ENCODE data around the gene CLIC4. TPM values are rescaled to one million over a fixed set of nuclear protein-coding genes. Genes with fewer than 3 reads are reported as not detected.

CLIC4 gene
- total RNA-seq, 1 donor = 711 TPM

DNA sequence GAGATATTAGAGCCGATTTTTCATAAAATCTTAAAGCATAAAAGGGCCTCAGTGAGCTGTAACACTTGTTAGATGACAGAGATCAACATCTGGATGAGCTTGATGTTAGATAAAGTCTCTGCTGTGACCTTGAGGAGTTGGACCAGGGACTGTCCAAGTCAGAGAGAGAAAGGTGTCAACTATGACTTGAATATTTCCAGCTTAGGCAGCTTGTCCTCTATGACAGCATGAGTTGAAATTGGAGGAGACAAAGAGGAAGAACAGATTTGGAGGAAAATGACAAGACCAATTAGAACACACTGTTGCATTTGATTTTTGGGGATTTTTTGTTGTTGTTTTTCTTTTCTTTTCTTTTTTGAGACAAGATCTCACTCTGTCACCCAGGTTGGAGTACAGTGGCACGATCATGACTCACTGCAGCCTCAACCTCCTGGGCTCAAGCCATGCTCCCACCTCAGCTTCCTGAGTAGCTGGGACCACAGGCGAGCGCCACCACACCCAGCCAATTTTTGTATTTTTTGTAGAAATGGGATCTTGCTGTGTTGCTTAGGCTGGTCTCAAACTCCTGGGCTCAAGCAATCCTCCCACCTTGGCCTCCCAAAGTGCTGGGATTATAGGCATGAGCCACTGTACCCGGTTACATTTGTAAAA, 35.3 kb upstream of the CLIC4 start:
- no peak for DNase-seq (ENCODE audit: insufficient read length, low spot score, missing footprints)
- Histone ChIP-seq H2AFZ (ENCODE audit: low read length) (no peak overlapping the region), H3K79me2 (ENCODE audit: insufficient read depth, low read length) (peaks cover 8% of the 10 kb centered on the region), H3K4me1 (ENCODE audit: insufficient read depth, low read length) (peaks cover 62% of the 10 kb centered on the region), H3K27ac (ENCODE audit: low read depth, low read length) (peak overlapping the region; percentile 47), H3K4me2 (ENCODE audit: insufficient read depth, low read length) (no peak overlapping the region), H3K4me3 (ENCODE audit: insufficient read depth, low read length) (no peak overlapping the region), H3K36me3 (ENCODE audit: insufficient read depth, low read length) (no peaks in the 10 kb centered on the region), H4K20me1 (ENCODE audit: insufficient read depth, low read length) (no peaks in the 10 kb centered on the region), H3K9me3 (ENCODE audit: low read depth, low read length) (no peaks in the 10 kb centered on the region), H3K27me3 (ENCODE audit: insufficient read depth, low read length) (no peaks in the 10 kb centered on the region)
- TF ChIP-seq, protein P1, sequence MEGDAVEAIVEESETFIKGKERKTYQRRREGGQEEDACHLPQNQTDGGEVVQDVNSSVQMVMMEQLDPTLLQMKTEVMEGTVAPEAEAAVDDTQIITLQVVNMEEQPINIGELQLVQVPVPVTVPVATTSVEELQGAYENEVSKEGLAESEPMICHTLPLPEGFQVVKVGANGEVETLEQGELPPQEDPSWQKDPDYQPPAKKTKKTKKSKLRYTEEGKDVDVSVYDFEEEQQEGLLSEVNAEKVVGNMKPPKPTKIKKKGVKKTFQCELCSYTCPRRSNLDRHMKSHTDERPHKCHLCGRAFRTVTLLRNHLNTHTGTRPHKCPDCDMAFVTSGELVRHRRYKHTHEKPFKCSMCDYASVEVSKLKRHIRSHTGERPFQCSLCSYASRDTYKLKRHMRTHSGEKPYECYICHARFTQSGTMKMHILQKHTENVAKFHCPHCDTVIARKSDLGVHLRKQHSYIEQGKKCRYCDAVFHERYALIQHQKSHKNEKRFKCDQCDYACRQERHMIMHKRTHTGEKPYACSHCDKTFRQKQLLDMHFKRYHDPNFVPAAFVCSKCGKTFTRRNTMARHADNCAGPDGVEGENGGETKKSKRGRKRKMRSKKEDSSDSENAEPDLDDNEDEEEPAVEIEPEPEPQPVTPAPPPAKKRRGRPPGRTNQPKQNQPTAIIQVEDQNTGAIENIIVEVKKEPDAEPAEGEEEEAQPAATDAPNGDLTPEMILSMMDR (IDR thresholded peaks at IDR 0.05; ENCODE audit: extremely low read depth, low read depth, low read length) = no peak

DNA sequence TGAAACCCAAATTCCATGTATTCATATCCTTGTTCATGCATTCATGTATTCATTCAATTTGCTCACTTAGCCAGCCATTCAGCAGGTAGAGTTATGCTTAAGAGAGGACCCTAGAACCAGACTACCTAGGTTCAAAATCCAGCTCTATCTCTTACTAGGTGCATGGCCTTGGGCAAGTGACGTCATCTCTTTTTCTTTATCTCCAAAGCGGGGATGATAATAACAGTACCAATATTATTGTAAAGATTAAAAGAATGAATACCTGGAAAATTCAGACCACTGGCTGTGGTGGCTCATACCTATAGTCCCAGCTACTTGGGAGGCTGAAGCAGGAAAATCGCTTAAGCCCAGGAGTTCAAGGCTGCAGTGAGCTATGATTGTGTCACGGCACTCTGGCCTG, 33.9 kb upstream of the CLIC4 start:
- H3K79me2 ChIP-seq (ENCODE audit: insufficient read depth, low read length) = peaks cover 10% of the 10 kb centered on the region
- no peaks in the 10 kb centered on the region for H3K27me3 ChIP-seq (ENCODE audit: insufficient read depth, low read length)
- peaks cover 56% of the 10 kb centered on the region for H3K4me1 ChIP-seq (ENCODE audit: insufficient read depth, low read length)
- DNase-seq (ENCODE audit: insufficient read length, low spot score, missing footprints) = no peak
- no peaks in the 10 kb centered on the region for H3K9me3 ChIP-seq (ENCODE audit: low read depth, low read length)
- H3K36me3 ChIP-seq (ENCODE audit: insufficient read depth, low read length) = no peaks in the 10 kb centered on the region
- no peak overlapping the region for H3K4me2 ChIP-seq (ENCODE audit: insufficient read depth, low read length)
- no peak overlapping the region for H2AFZ ChIP-seq (ENCODE audit: low read length)
- no peaks in the 10 kb centered on the region for H4K20me1 ChIP-seq (ENCODE audit: insufficient read depth, low read length)
- H3K27ac ChIP-seq (ENCODE audit: low read depth, low read length) = no peak overlapping the region
- no peak overlapping the region for H3K4me3 ChIP-seq (ENCODE audit: insufficient read depth, low read length)
- TF ChIP-seq, protein P1 (IDR thresholded peaks at IDR 0.05; ENCODE audit: extremely low read depth, low read depth, low read length) = no peak

DNA sequence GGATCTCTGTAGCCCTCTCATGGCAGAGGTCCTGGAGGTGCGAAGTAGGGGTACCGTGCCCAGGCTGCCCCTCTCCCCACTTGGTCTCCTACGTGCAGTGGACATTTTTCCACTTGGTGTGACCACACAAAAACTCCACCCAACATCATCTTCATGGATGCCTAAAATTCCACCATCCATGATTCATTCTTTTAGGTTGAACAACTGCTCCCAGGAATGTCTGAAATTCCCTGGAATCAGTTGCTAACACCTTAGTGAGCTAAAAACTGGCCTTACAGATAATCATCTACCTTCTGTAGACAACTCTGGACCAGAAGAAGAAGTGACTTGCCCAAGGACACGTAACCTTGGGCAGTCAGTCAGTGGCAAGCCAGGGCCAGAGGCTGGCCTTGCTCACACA, 32.1 kb upstream of the CLIC4 start:
- Histone ChIP-seq H3K79me2 (ENCODE audit: insufficient read depth, low read length) (peaks cover 20% of the 10 kb centered on the region), H3K4me3 (ENCODE audit: insufficient read depth, low read length) (no peak overlapping the region), H2AFZ (ENCODE audit: low read length) (peak overlapping the region; percentile 33), H3K4me2 (ENCODE audit: insufficient read depth, low read length) (peak overlapping the region; percentile 3), H3K36me3 (ENCODE audit: insufficient read depth, low read length) (no peaks in the 10 kb centered on the region), H3K9me3 (ENCODE audit: low read depth, low read length) (no peaks in the 10 kb centered on the region), H3K27ac (ENCODE audit: low read depth, low read length) (peak overlapping the region; percentile 94), H3K4me1 (ENCODE audit: insufficient read depth, low read length) (peaks cover 45% of the 10 kb centered on the region), H4K20me1 (ENCODE audit: insufficient read depth, low read length) (no peaks in the 10 kb centered on the region), H3K27me3 (ENCODE audit: insufficient read depth, low read length) (no peaks in the 10 kb centered on the region)
- TF ChIP-seq, protein P1 (IDR thresholded peaks at IDR 0.05; ENCODE audit: extremely low read depth, low read depth, low read length) = no peak
- DNase-seq (ENCODE audit: insufficient read length, low spot score, missing footprints) = peak; percentile 86

DNA sequence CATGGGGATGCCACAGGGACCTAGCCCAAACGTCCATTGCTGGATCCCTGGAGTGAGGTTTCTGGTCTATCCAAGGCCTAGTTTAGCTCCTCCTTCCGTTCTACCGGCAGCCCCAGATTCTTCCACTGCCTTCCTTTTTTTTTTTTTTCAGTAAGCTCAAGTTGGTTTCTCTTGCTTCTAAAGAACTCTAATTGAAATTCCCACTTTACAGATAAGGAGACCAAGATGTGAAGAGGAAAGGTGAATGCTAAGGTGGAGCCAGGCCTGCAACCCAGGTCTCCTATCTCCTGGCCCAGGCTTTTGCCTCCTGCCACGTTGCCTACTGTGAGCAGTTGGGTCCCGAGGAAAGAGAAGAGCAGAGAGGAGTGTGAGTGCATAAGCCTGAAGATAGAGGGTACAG, 31.5 kb upstream of the CLIC4 start:
- TF ChIP-seq, protein P1 (IDR thresholded peaks at IDR 0.05; ENCODE audit: extremely low read depth, low read depth, low read length) = no peak
- Histone ChIP-seq H3K79me2 (ENCODE audit: insufficient read depth, low read length) (peaks cover 21% of the 10 kb centered on the region), H3K27me3 (ENCODE audit: insufficient read depth, low read length) (no peaks in the 10 kb centered on the region), H3K4me3 (ENCODE audit: insufficient read depth, low read length) (no peak overlapping the region), H3K36me3 (ENCODE audit: insufficient read depth, low read length) (no peaks in the 10 kb centered on the region), H3K4me1 (ENCODE audit: insufficient read depth, low read length) (peaks cover 48% of the 10 kb centered on the region), H3K9me3 (ENCODE audit: low read depth, low read length) (no peaks in the 10 kb centered on the region), H3K4me2 (ENCODE audit: insufficient read depth, low read length) (no peak overlapping the region), H4K20me1 (ENCODE audit: insufficient read depth, low read length) (no peaks in the 10 kb centered on the region), H3K27ac (ENCODE audit: low read depth, low read length) (peak overlapping the region; percentile 94), H2AFZ (ENCODE audit: low read length) (peak overlapping the region; percentile 33)
- no peak for DNase-seq (ENCODE audit: insufficient read length, low spot score, missing footprints)

Data from osteoblast (primary cell).